H9 (cell line): ENCODE data around the gene ZMYND8. TPM values are rescaled to one million over a fixed set of nuclear protein-coding genes. Genes with fewer than 3 reads are reported as not detected.

Source experiments
- DNase-seq: peaks from one replicate; pipeline ENCODE4 v3.0.0-alpha.2; 2017
- H2AFZ ChIP-seq: one replicate; pipeline ENCODE4 v1.6.1; 2013; ENCODE audit warnings: mild to moderate bottlenecking, low read length, control low read depth, moderate library complexity
- H2AK5ac ChIP-seq: 2 replicates; pipeline ENCODE4 v1.6.1; 2013; ENCODE audit warnings: low read length, control low read depth, mixed read lengths; ENCODE audit not compliant: insufficient read length
- H2BK120ac ChIP-seq: one replicate; pipeline ENCODE4 v1.6.1; 2013; ENCODE audit warnings: low read depth, mild to moderate bottlenecking, low read length, control low read depth, inconsistent platforms; ENCODE audit not compliant: poor library complexity, severe bottlenecking
- H2BK12ac ChIP-seq: 2 replicates; pipeline ENCODE4 v1.6.1; 2013; ENCODE audit warnings: low read length, control low read depth, mixed read lengths, low read depth; ENCODE audit not compliant: insufficient read length
- H2BK15ac ChIP-seq: 2 replicates; pipeline ENCODE4 v1.6.1; 2013; ENCODE audit warnings: low read depth, low read length, control low read depth
- H2BK20ac ChIP-seq: one replicate; pipeline ENCODE4 v1.6.1; 2013; ENCODE audit warnings: low read depth, mild to moderate bottlenecking, low read length, control low read depth, inconsistent platforms; ENCODE audit not compliant: poor library complexity, severe bottlenecking
- H2BK5ac ChIP-seq: 2 replicates; pipeline ENCODE4 v1.6.1; 2013; ENCODE audit warnings: low read length, control low read depth, mixed read lengths; ENCODE audit not compliant: insufficient read length
- H3K14ac ChIP-seq: 2 replicates; pipeline ENCODE4 v1.6.1; 2013; ENCODE audit warnings: low read length, control low read depth; ENCODE audit not compliant: insufficient read depth
- H3K18ac ChIP-seq: 2 replicates; pipeline ENCODE4 v1.6.1; 2013; ENCODE audit warnings: low read depth, mild to moderate bottlenecking, mixed read lengths, low read length, control low read depth; ENCODE audit not compliant: insufficient read length
- H3K23ac ChIP-seq: 2 replicates; pipeline ENCODE4 v1.6.1; 2013; ENCODE audit warnings: low read length, control low read depth, mixed read lengths, low read depth; ENCODE audit not compliant: insufficient read length
- H3K23me2 ChIP-seq: 2 replicates; pipeline ENCODE4 v1.6.1; 2013; ENCODE audit warnings: low read depth, mild to moderate bottlenecking, mixed read lengths, low read length, control low read depth; ENCODE audit not compliant: insufficient read length, poor library complexity, severe bottlenecking
- H3K27ac ChIP-seq: 2 replicates; pipeline ENCODE4 v1.5.1; 2013; ENCODE audit warnings: low read length, control low read depth, mixed read lengths, low read depth; ENCODE audit not compliant: insufficient read length
- H3K27me3 ChIP-seq: 2 replicates; pipeline ENCODE4 v1.6.1; 2013; ENCODE audit warnings: low read length, control low read depth, inconsistent platforms; ENCODE audit not compliant: insufficient read depth
- H3K4ac ChIP-seq: 2 replicates; pipeline ENCODE4 v1.6.1; 2013; ENCODE audit warnings: low read depth, mild to moderate bottlenecking, control low read depth, inconsistent platforms, low read length, moderate library complexity
- H3K4me1 ChIP-seq: 2 replicates; pipeline ENCODE4 v1.6.1; 2013; ENCODE audit warnings: low read length, control low read depth, inconsistent platforms; ENCODE audit not compliant: insufficient read depth
- H3K4me2 ChIP-seq: 2 replicates; pipeline ENCODE4 v1.6.1; 2013; ENCODE audit warnings: low read length, control low read depth, mixed read lengths; ENCODE audit not compliant: insufficient read length, insufficient read depth
- H3K56ac ChIP-seq: 2 replicates; pipeline ENCODE4 v1.6.1; 2013; ENCODE audit warnings: low read depth, mild to moderate bottlenecking, mixed read lengths, low read length, control low read depth; ENCODE audit not compliant: insufficient read length
- H3K79me1 ChIP-seq: 2 replicates; pipeline ENCODE4 v1.6.1; 2013; ENCODE audit warnings: low read depth, mild to moderate bottlenecking, moderate library complexity, low read length, control low read depth, inconsistent platforms; ENCODE audit not compliant: insufficient read depth, poor library complexity, severe bottlenecking
- H3K79me2 ChIP-seq: 2 replicates; pipeline ENCODE4 v1.6.1; 2013; ENCODE audit warnings: low read length, control low read depth, inconsistent platforms; ENCODE audit not compliant: insufficient read depth
- H3K9ac ChIP-seq: 2 replicates; pipeline ENCODE4 v1.6.1; 2013; ENCODE audit warnings: low read length, control low read depth, mixed read lengths; ENCODE audit not compliant: insufficient read length; ENCODE audit errors: extremely low read depth
- H3K9me3 ChIP-seq: one replicate; pipeline ENCODE4 v1.6.1; 2013; ENCODE audit warnings: low read depth, low read length, inconsistent platforms; ENCODE audit not compliant: control insufficient read depth
- H3T11ph ChIP-seq: one replicate; pipeline ENCODE4 v1.6.1; 2013; ENCODE audit warnings: mild to moderate bottlenecking, low read length, control low read depth, inconsistent platforms
- H4K20me1 ChIP-seq: one replicate; pipeline ENCODE4 v1.6.1; 2013; ENCODE audit not compliant: control insufficient read depth, insufficient read length, insufficient read depth
- H4K5ac ChIP-seq: 2 replicates; pipeline ENCODE4 v1.6.1; 2013; ENCODE audit warnings: low read depth, mild to moderate bottlenecking, mixed read lengths, low read length, control low read depth; ENCODE audit not compliant: insufficient read length
- H4K8ac ChIP-seq: replicated peaks from 2 replicates; pipeline ENCODE4 v1.6.1; 2013; ENCODE audit warnings: low read length, control low read depth, mixed read lengths, low read depth; ENCODE audit not compliant: insufficient read length
- H4K91ac ChIP-seq: 2 replicates; pipeline ENCODE4 v1.6.1; 2013; ENCODE audit warnings: low read depth, mild to moderate bottlenecking, moderate library complexity, mixed read lengths, low read length, control low read depth; ENCODE audit not compliant: insufficient read length
- H3K27ac Mint-ChIP-seq, 3 experiments: 2 replicates in 2 of 3; 3 replicates in 1 of 3; pipeline ENCODE4 v1.8.0; 2020 to 2021; ENCODE audit warnings: mixed read lengths in 3 of 3, mild to moderate bottlenecking in 1 of 3, moderate library complexity in 1 of 3
- H3K27me3 Mint-ChIP-seq: 2 replicates; pipeline ENCODE4 v1.8.0; 2021; ENCODE audit warnings: low read depth, mild to moderate bottlenecking, moderate library complexity, mixed read lengths
- H3K36me3 Mint-ChIP-seq, 3 experiments: 2 replicates in 2 of 3; 3 replicates in 1 of 3; pipeline ENCODE4 v1.8.0; 2020 to 2021; ENCODE audit warnings: low read depth in 3 of 3, mixed read lengths in 3 of 3; ENCODE audit not compliant: insufficient read depth in 1 of 3
- H3K4me1 Mint-ChIP-seq, 2 experiments: 2 replicates each; pipeline ENCODE4 v1.8.0; 2020; ENCODE audit warnings: mixed read lengths in 2 of 2
- H3K4me3 Mint-ChIP-seq, 2 experiments: 2 replicates in 1 of 2; 3 replicates in 1 of 2; pipeline ENCODE4 v1.8.0; 2020 to 2021; ENCODE audit warnings: mild to moderate bottlenecking in 2 of 2, mixed read lengths in 2 of 2, moderate library complexity in 1 of 2
- H3K9me3 Mint-ChIP-seq, 2 experiments: 2 replicates in 1 of 2; 3 replicates in 1 of 2; pipeline ENCODE4 v1.8.0; 2020; ENCODE audit warnings: mild to moderate bottlenecking in 2 of 2, mixed read lengths in 2 of 2, moderate library complexity in 1 of 2
- WGBS: extraction: QIAGEN DNeasy Blood & Tissue Kit; methylation state at CpG from one replicate; pipeline ENCODE4 v1.1.7; 2013; ENCODE audit warnings: missing lambda C conversion rate, low lambda C conversion rate, mixed read lengths; ENCODE audit not compliant: insufficient read length; ENCODE audit errors: extremely low coverage; 5-methylcytosine and 5-hydroxymethylcytosine counted together
- total RNA-seq: library from RNA; stranded (reverse); gene quantifications from 2 replicates; pipeline ENCODE4 v1.2.1, GENCODE V29; 2021
- TF ChIP-seq, protein P1 (sequence below): fragments of 200-600 bp; sonication (generic); conservative IDR thresholded peaks from 3 replicates; pipeline ENCODE4 v1.8.0; 2021; ENCODE audit warnings: antibody characterized with exemption, mild to moderate bottlenecking

The ZMYND8 gene
- total RNA-seq, 1 experiment from 2014 or later, result 158 TPM

DNA sequence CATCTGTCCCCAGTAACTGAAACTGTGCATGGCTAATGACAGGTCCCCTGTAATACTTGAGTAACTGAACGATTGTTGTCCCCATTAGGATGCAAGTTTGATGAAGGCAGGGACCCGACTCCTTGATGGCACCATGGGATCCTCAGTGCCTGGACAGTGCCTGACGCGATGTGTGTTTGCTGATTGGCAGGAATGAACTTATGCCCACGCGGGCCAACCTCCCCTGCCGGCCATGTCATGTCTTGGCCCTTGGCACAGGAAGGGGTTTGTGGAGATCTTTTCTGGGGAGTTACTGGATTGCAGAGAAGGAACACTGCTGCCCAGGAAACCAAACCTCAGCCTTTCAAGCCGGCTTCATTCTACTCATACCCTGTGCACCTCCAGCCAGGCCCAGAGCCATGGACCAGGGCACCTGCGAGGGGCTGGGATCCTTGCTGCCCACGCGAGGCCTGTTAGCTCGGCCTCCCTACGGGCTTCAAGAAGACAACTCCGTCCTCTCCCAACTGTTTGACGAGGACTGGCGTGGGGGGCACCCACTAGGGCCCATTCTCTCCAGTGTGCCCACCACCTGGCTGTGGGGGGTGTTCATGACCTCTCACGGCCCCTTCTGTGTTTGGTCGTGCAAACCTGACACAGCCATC is 147.8 kb downstream of the ZMYND8 start:
- no peaks in the 10 kb centered on the region for H3K9me3 Mint-ChIP-seq
- H3K4me2 ChIP-seq, result no peak overlapping the region
- H2AFZ ChIP-seq, result no peak overlapping the region
- TF ChIP-seq, protein P1, sequence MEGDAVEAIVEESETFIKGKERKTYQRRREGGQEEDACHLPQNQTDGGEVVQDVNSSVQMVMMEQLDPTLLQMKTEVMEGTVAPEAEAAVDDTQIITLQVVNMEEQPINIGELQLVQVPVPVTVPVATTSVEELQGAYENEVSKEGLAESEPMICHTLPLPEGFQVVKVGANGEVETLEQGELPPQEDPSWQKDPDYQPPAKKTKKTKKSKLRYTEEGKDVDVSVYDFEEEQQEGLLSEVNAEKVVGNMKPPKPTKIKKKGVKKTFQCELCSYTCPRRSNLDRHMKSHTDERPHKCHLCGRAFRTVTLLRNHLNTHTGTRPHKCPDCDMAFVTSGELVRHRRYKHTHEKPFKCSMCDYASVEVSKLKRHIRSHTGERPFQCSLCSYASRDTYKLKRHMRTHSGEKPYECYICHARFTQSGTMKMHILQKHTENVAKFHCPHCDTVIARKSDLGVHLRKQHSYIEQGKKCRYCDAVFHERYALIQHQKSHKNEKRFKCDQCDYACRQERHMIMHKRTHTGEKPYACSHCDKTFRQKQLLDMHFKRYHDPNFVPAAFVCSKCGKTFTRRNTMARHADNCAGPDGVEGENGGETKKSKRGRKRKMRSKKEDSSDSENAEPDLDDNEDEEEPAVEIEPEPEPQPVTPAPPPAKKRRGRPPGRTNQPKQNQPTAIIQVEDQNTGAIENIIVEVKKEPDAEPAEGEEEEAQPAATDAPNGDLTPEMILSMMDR, result no peak
- WGBS, result no CpG with 5 or more reads among the region's 18 CpGs
- peaks cover 20 to 25% of the 10 kb centered on the region in 2 experiments for H3K4me1 Mint-ChIP-seq
- no peak overlapping the region for H3K4ac ChIP-seq
- no peak overlapping the region for H3K9ac ChIP-seq
- H3K36me3 Mint-ChIP-seq, result peaks cover 0 to 29% (median 9%) of the 10 kb centered on the region in 3 experiments; a peak in 5 of 7 replicates
- H3K79me2 ChIP-seq, result peaks cover 3% of the 10 kb centered on the region; the same call in 1 of the 2 replicates
- no peaks in the 10 kb centered on the region for H3K9me3 ChIP-seq
- H3K56ac ChIP-seq, result no peak overlapping the region
- no peak overlapping the region for H2BK12ac ChIP-seq
- H4K20me1 ChIP-seq, result no peaks in the 10 kb centered on the region
- no peaks in the 10 kb centered on the region for H3K27me3 ChIP-seq
- H3K27ac Mint-ChIP-seq, result peak overlapping the region in 2 of 3 experiments; percentile 13 to 62; a peak in 2 of 7 replicates
- H3K4me3 Mint-ChIP-seq, result no peak overlapping the region
- no peak overlapping the region for H3K18ac ChIP-seq
- no peaks in the 10 kb centered on the region for H3K23me2 ChIP-seq
- H3K4me1 ChIP-seq, result no peaks in the 10 kb centered on the region
- H2AK5ac ChIP-seq, result no peak overlapping the region
- peaks cover 2% of the 10 kb centered on the region for H3K79me1 ChIP-seq
- H2BK15ac ChIP-seq, result no peak overlapping the region
- no peak overlapping the region for H2BK120ac ChIP-seq
- H3K27me3 Mint-ChIP-seq, result peaks cover 1% of the 10 kb centered on the region; the same call in 1 of the 2 replicates
- no peak overlapping the region for H3T11ph ChIP-seq
- H2BK20ac ChIP-seq, result no peak overlapping the region
- no peak overlapping the region for H4K8ac ChIP-seq
- no peak overlapping the region for H4K5ac ChIP-seq
- H3K23ac ChIP-seq, result no peak overlapping the region
- DNase-seq, result no peak
- H3K27ac ChIP-seq, result no peak overlapping the region
- H2BK5ac ChIP-seq, result no peak overlapping the region
- no peak overlapping the region for H4K91ac ChIP-seq
- no peak overlapping the region for H3K14ac ChIP-seq
